Right lung (tissue), 5 donors: Measurements from ENCODE around the gene PIEZO1. TPM values are rescaled to one million over a fixed set of nuclear protein-coding genes. Genes with fewer than 3 reads are reported as not detected.

Experiments used
- DNase-seq, 2 donors: peaks; one replicate each; pipeline ENCODE4 v3.0.0-alpha.2; 2013
- polyA plus RNA-seq, 5 donors: library from polyadenylated mRNA; unstranded; fragments of 120-200 nt; gene quantifications; one replicate each; pipeline versions ENCODE4 v1.2.1 to v1.2.3, GENCODE V29; 2013; ENCODE audit warnings: inconsistent platforms in 1 of 5, low replicate concordance in 1 of 5; ENCODE audit not compliant: insufficient read length in 5 of 5, insufficient read depth in 1 of 5

The PIEZO1 gene
- polyA plus RNA-seq, 5 donors: 54.1 to 115 (median 76.2) TPM

DNA sequence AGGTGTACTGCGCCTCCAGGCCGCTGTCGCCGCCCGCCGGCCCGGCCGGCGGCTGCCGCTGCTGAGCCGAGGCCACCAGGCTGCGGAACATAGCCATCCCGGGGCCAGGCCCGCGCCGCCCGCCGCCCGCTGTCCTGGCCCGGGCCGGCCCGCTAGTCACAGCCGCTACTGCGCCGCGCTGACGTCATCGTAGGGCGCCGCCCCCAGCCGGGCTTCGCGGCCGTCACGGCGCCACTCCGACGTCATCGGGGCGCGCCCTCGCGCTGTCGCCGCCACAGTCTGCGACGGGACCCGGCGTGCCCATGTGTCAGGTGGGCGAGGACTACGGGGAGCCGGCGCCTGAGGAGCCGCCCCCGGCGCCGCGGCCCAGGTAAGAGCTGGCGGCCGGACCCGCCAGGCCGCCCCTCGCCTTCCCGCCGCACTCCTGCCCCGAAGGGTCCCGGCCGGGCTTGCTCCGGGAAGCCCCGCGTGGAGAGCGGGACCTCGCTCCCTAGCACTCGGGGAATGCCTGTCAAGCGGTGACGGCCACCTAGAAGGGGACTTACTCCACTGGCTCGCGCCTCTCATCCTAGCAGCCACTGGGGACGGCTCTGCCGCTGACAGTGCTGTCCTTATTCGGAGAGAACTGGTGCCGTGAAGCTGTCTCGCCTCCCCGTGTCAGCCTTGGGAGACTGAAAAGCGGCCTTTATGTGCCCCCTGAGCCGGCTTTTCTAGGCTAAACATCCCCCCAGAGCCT lies 78.6 kb downstream of the PIEZO1 start, which contains the start of the genes CTU2 and RNF166:
Gene CTU2 (plus strand): TSS at position 275 of the 736 bp plus-strand sequence. CDS start 28 bp downstream, at position 303.
Gene RNF166 (minus strand): TSS at position 180 of the 736 bp plus-strand sequence. CDS start 83 bp downstream, at position 97.
- peak; percentile 89 to 90 for DNase-seq

DNA sequence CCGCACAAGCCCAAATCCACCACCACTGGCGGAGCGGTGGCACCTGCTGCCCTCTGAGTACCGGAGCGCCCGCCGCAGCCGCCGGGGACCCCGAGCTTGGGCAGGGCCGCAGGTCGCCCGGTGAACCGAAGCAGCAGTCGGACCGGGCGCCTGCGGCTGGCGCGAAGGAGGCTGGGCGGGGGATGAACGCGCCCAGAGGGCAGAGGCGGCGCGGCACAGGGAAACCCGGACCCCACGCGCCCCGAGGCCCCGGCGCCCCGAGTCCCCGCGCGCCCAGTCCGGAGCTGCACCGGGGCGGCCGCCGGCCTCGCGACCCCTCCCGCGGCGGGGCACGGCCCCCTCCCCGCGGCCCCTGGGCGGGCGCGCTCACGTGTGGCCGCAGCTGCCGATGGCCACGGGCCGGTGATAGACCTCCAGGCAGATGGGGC lies 79.2 kb downstream of the PIEZO1 start:
- no peak for DNase-seq

GRCh38 chr16:88705076-88705684 lies 79.8 kb downstream of the PIEZO1 start:
- DNase-seq: no peak

DNA sequence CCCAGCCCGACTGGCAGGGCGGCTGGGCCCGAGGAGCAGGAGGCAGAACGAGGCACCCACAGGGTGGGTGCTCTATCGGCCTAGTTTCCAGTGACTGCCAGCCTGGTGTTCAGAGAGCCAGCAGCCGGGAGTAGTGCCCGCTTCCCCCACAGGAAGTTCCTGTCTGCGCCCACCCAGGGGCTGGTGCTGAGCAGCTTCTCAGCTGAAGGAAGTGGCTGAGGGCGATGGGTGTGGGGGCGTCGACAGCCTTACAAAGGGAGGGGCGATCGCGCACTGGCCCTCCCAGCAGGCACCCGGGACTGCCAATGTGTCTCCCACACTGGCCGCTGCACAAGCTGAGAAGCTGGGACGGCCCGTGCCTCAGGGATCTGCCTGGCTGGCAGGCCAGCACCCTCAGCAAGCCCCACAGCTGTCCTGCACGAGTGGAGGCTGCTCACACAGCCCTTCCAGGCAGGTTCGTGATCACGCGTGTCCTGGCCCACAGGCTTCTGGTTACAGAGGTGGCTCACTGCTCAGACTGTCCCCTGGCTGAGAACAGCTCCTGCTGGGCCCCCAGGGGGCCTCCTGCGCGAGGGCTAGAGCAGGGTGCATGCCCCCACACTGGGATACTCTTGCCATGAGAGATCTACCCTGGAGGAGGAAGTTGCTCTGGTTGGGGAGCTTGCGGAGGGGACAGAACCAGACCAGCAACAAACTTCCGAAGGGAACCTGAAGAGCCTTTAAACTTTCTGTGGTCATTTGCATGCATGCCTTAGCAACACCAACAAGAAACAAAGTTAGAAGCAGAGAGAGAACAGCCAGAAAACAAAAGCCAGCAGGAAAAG lies 81.3 kb downstream of the PIEZO1 start:
- no peak for DNase-seq

DNA sequence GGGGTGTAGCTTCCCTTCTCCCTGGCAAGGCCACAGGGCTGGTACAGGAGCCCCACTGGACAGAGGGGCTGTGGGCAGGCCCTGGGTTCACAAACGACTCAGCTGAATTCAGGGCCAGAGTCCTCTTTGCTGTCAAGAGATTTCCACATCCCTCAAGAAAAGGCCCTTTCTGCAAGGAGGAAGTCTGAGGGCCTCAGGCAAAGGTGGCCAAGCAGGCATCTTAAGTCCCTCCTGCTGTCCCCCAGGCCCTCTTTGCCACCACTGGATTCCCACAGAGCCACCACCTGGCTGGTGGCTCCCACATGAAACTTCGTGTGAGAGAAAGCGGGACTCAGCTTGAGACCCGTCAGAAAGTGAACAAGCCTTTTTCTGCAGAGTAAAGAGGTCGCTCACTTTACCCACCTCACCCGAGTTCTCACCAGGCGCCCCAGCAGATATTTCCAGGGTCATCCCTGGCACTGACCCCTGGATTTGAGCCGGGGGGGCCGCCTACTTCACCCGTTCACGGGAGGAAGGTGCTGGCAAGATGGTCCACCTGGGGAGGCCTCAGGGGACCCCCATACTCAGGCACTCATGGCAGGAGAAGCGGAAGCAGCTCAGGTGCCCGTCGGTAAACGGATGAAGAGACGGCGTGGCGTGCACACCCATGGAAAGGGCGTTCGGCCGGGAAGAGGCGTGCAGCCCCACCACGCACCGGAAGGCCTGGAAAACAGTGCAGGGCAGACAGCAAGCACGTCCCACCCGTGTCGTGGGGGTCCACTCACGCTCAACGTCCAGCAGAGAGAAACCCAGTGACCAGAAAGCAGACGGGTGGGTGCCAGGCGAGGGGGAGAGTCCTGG lies 82.4 kb downstream of the PIEZO1 start:
- DNase-seq: no peak

- no peak for DNase-seq
These were observed 83.2 kb downstream of the PIEZO1 start for GRCh38 chr16:88701581-88702370.

DNA sequence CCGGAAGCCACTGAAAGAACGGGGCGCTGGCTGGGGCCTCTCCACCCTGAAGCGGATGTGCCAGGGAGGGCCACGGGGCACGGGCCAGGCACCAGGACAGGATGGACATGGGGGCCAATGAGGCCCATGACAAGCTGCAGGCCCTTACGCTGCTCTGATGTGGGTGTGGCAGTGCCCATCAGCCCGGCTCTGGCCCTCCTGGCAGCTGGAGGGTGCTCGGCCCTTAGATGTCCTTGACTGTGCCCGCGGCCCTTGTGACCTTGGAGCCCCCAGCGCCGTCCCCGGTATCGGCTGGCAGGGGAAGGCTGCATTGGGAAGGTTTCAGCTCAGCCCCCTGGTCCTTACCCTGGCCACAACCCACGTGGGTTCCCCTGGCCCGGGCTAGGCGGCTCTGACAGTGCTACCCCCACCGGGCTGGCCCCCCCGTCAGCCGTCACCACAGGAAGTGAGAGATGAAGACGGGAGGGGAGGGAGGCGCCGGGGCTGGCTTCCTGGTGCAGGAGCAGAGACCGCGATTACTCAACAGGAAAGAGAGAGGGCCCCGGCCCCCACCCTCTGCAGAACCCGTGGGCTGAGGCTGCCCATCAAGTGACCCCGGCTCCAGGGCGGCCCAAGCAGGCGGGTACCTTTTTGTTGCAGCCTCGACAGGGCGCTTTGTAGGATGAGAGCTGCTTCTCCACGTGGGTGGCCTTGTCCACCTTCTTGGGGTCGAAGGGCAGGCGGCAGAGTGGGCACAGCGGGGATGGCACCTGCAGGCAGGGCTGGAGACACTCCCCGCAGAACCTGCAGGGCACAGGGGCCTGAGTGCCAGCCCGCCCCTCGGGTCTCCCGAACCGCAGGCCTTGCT lies 84.2 kb downstream of the PIEZO1 start:
- peak; percentile 40 to 52 for DNase-seq

- DNase-seq: no peak
These were observed 84.7 kb downstream of the PIEZO1 start for GRCh38 chr16:88700322-88700635.

DNA sequence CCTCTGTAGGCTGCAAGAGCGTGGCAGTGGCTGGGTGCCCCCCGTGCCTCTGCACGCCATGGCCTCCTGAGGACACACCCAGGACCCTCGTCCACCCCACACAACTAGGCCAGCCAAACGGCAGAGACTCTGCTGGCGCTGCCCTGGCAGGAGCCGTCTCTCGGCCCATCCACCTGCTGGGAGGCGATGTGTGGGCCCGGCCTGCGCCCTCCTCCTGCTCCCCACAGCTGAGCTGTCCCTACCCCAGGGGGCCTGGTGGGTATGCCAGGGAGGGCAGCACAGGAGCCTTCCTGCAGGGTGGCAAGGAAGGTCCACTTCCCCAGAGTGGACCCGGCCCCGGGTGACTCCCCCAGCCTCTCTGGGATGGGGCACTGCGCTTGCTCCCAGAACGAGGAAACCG lies 85.8 kb downstream of the PIEZO1 start:
- DNase-seq: no peak

- DNase-seq: no peak
These were observed 86.4 kb downstream of the PIEZO1 start for GRCh38 chr16:88698646-88699045.

- DNase-seq: no peak
These were observed 87.0 kb downstream of the PIEZO1 start for GRCh38 chr16:88697831-88698615.

DNA sequence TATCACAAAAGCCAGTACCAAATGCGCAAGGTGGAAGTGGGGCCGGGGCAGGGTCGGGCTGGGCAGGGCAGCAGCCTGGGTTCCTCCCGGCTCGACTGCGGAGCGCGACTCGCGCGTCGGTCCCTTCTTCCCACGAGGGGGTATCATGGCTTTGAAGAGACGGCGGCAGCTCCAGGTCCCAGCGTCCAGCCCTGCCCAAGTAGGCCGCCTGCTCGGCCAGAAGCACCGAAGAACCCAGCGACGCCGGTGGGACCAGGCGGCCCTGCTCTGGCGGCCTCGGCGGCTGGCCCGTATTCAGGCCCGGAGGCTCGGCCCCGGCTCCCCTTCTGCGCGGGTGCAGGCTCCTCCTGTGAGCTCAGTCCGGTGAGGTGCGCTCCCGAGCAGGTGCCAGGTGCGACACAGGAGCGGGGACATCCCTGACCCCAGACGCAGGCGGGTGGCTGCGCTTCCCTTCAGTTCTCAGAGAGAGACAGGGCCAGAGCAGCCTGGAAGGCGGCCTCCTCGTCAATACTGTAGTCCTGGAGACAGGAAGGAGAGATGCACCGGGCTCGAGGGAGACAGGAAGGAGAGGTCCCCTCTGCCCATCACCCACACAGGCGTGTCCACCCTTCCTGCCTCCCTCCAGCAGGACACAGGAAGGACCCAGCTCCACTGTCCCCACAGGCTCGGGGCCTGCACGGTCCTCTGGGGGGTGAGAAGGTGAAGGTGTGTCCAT lies 87.7 kb downstream of the PIEZO1 start:
- DNase-seq: no peak

GRCh38 chr16:88696441-88696840 lies 88.6 kb downstream of the PIEZO1 start:
- DNase-seq: no peak

DNA sequence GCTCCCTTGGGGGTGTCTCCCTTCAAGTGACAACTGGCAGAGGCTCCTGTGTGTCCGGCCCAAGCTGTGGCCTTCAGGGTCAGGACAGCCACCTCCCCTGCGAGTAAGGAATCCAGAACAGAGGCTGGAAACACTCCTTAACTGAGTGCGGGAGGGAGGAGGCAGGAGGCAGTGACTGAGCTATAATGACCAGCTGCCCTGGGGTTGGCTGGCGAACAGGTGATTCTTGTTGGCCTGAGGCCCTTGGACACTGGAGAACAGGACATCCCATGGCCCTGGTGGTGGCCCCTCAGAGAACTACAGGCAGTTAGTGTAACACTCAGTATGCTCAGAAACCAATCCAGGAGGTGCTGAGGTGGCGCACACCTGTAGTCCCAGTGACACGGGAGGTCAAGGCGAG lies 89.3 kb downstream of the PIEZO1 start:
- DNase-seq: no peak

DNA sequence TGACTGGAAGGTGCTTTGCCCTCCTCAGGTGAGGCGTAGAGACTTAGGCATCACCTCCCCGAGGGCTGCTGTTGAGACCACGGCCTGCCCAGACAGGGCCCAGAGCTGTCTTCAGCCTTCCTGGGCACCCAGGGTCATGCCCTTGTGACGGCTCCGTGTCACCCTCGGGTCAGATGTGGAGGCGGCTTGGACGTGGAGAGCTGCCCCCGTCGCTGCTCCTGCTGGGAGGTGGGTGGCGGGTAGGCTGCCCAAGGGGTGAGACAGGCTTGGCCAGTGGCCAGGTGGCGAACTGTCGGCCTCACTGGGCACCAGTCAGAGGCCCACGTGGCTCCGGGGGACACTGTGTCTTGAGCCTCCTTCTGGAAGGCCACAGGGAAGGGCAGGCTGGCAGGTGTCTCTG lies 89.8 kb downstream of the PIEZO1 start:
- no peak for DNase-seq

GRCh38 chr16:88694221-88695087 lies 90.6 kb downstream of the PIEZO1 start:
- DNase-seq: no peak
